Activated CD4-positive, alpha-beta T cell treated with anti-CD3 and anti-CD28 coated beads for 1 hour (primary cell): ENCODE measurements around the gene PIAS1.
"Not testable (repeated sequence)": the region's sequence is repeated elsewhere in the genome, so short reads cannot be mapped to it uniquely, and the experiment has no call there.

Experiments
- DNase-seq: peaks from one replicate; pipeline ENCODE4 v3.0.0-alpha.2; 2020

PIAS1 gene

GRCh38 chr15:68186671-68187397 is 132.7 kb downstream of the PIAS1 start:
- DNase-seq = no peak

DNA sequence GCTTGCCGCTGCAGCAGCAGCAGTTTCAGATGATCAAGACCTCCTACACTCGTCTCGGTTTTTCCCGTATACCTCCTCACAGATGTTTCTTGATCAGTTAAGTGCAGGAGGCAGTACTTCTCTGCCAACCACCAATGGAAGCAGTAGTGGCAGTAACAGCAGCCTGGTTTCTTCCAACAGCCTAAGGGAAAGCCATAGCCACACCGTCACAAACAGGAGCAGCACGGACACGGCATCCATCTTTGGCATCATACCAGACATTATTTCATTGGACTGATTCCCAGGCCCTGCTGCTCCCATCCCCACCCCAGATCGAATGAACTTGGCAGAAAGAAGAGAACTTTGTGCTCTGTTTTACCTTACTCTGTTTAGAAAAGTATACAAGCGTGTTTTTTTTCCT is 133.4 kb downstream of the PIAS1 start:
- no peak for DNase-seq

DNA sequence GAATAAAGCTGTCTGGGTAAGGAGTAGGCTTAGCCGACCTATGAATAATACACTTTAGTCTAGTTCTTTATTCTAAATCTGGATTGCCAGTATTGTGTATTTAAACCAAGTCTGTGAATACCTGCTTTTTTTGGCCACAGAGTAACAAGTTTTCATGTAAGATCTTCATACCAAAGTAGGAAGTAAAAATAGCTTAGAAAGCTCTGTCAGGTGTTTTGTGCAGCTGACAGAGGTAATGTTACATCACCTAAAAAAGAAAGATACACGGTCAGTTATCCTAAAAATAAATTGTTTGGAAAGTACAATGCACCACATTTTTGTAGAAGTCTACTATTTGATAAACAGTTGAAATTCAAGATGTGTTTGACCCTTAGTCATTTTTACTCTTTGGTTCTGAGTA is 134.5 kb downstream of the PIAS1 start:
- DNase-seq = no peak

- no peak for DNase-seq
These were observed 135.9 kb downstream of the PIAS1 start for GRCh38 chr15:68190048-68190447.

- no peak for DNase-seq
These were observed 137.4 kb downstream of the PIAS1 start for GRCh38 chr15:68191555-68191954.

GRCh38 chr15:68192117-68192516 is 138.0 kb downstream of the PIAS1 start:
- no peak for DNase-seq

DNA sequence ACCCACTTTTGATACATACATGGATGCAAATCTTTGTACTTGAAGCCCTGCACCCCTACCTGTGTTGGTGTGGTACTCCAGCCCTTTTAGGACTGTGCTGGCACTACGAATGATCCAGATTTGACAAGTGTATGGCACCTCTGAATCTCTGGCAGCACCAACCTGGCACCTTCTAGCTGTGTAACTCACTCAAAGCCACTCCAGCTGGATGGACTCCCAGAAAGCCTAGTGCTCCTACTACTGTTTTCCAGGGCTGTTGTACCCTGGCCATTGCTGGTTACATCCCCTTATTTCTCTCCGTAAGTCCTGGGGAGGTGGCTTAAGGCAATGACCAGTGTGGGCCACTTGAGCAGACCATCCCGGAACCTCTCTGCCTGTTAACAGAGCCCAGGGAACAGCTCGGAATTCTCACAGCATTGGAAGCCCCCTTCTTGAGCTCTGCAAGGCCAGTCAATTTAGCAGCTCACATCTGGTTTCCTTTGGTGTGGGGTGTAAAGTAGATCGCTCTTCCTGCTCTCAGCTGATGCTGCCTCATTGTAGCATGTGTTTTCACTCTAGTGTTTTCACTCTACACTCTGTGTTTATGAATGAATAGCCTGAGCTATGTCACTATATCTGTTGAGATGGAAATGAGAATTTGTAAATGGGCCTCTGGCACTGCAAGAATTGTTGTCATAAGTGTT is 138.8 kb downstream of the PIAS1 start:
- no peak for DNase-seq

DNA sequence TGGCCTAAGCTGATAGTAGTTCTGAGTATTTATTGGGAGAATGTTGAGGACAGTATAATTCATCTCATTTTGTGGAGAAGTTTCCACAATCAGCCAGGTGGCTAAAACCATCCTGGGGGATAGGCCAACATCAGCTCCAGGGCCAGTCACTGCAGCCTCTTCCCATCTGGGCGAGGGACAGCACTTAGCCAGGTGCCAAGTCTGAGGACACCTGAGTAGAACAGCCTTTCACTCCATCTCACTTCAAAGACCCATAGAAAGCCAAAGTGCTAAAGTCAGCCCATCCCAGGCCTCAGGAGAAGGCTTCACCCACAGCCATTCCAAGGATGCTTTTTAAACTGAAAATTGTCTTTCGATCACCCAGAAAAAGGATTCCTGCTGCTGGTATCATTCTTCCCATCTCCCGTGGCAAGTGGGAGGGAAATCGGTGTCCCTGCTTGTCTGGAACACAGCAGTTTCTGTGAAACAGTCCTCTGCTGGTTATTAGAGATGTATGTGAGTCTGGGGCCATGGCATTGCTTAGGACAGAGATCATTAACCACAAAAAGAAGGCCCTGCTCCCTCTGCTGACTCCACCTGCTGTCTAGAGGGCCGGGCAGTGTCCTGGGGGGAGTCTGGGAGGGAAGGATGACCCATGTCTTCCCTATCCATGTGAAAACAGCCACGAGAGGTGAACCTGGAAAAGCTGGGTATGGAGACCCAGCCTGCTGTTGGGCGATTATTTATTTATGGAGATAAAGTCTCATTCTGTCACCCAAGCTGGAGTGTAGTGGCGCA is 141.4 kb downstream of the PIAS1 start:
- DNase-seq = no peak

GRCh38 chr15:68196445-68197169 is 142.5 kb downstream of the PIAS1 start:
- no peak for DNase-seq

DNA sequence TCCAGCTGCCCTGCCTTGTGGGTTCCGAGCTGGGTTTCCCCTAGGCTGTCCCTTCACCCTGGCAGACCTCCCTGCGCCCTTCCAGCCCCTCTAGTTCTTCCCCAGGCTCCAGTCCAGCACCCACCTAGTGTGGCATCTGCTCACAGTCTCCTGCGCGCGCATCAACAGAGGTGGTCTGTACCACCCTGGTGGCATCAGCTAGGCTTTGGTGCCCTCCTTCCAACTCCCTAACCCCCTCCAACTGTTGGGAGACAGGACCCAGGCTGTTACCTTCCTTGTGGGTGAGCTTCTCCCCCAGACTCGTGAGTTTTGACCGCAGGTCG is 143.0 kb downstream of the PIAS1 start:
- no peak for DNase-seq

DNA sequence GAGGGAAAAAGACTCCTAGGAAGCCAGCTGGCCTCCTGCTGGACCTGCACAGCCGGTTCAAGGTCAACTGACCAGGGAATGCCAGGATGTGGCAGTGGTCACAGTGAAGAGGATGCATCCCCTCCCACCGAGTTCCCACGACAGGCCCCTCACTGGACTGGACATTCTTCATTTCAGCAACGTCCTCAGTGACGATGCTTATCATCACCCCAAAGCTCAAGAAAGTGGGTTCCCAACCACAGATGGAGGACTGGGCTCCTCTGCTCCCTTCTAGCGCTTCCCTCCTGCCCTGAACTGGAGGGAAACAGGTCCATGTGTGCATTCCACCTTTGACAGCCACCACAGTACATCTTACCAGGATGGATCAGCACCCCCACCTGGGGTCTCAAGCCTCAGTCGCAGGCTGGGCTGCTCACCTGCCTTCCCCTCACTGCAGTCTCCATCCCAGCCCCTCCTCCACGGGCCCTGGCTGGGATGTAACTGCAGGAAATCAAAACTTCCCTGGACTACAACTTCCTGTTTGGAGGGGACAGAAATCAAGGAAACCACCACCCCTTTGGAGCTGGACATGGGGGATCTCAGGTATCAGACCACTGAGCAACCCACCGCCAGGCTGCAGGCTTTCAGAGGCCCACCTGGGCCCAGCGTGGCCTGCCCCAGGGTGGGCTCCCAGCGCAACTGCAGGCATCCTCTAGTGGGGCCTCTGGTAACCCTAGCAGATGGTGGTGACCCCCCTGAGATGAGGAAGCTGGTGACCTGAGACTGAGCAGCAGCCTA is 143.7 kb downstream of the PIAS1 start:
- DNase-seq = no peak

DNA sequence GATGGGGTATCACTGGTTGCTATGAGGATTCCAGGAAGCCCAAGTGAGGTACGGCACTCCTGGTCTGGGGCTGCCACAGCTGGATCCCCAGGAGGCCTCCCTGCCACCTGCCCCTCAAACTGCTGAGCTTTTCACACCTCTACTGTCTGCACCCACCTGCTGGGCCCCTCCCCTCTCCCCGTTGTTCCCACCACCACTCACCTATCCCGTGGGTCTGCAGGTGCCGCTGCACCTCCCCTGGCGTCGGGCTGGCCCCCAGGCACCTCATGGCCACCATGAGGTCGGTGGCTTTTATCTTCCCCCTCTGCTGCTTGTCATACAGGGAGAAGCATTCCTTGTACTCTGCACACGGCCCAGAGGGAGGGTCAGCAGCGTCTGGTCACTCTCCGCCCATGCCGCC is 145.2 kb downstream of the PIAS1 start:
- no peak for DNase-seq

DNA sequence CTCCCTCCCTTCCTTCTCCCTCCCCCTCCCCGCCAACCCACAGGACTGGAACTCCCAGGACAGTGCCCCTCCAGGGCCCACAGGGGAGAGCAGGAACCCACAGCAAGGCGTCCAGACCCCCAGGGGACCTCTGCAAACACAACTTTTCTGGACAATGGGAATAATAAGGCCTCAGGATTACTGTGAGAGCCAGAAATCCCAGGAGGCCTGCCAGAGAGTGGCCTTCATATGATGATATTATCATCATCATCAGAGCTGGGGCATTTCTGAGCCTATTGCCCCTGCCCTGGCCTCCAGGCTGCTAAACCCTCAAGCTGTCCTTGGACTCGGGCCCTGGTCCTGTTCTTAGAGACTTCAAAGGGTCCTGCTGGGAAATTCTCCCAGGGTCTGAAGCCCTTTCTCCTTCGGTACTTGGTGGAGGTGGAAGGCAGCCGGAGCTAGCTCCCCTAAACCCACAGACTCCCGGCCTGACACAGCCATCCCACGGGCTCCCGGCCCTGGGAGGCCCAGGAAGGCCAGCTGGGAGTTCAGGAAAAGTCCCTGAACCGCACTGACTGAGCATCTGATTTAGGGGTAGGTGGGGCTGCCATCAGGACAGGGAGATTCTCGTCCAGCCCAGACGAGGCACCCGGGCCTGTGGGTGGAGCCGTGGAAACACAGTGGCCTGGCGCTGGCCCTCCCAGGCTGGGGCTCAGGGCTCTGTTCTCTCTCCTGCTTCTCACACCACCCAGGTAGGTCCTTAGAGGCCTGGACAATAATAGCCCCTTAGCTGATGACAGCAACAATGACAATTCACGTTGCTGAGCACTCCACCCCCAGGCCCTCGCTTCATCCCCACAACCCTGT is 146.1 kb downstream of the PIAS1 start:
- DNase-seq = no peak

GRCh38 chr15:68201153-68201878 is 147.2 kb downstream of the PIAS1 start:
- DNase-seq = no peak

DNA sequence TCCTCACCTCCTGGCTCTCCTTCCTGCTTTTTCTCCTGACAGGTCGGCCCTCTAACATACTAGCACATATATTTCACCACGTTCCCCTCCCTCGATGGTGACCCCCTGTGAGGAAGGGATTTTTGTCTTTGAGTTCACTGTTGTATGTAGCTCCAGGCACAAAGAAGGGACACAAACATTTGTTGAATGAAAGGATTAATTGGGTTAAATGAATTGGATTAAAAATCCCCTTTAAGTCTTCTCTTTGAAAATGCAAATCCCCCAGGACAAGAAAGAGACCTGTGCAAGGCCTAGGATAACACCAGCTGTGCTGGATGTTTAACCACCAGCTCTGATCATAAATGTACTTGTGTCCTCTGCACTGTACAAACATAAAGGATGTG is 147.8 kb downstream of the PIAS1 start:
- DNase-seq = no peak

GRCh38 chr15:68202994-68203393 is 148.9 kb downstream of the PIAS1 start:
- DNase-seq = not testable (repeated sequence)

DNA sequence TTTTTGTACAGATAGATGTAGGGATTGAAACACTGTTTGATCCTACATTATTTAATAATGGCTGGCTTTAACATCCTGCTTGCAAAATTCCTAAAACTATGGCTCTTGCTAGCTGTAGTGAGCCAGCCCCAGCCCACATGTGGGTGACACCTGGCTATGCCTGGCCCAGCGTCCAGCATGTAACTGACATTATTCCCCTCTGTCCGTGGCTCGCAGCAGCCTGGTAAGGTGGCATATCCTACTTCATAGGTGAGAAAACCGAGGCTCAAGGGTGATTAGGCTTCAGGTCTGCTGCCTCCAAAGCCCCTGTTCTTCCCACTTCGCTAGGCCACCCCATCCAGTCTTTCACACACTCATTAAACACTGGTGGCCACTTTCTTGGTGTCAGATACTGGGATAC is 149.4 kb downstream of the PIAS1 start:
- no peak for DNase-seq

DNA sequence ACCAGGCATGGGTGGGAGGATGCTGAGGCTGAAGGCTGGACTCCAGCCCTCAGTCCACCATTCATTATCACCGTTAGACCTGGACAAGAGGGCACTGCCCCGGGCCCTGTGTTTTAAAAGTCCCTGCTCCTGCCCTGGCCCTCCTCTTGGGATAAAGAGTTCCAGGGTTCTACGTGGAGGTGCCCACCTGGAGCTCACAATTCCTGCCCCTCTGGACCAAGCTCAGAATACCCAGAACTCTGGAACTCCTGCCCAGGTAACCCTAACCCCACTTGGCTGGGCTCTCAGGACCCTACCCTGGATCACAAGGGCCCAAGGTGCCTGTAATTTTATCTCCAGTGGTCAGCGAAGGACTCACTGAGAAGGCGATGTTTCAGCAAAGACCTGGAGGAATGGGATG is 149.8 kb downstream of the PIAS1 start:
- DNase-seq = no peak

GRCh38 chr15:68204361-68204760 is 150.2 kb downstream of the PIAS1 start:
- no peak for DNase-seq

DNA sequence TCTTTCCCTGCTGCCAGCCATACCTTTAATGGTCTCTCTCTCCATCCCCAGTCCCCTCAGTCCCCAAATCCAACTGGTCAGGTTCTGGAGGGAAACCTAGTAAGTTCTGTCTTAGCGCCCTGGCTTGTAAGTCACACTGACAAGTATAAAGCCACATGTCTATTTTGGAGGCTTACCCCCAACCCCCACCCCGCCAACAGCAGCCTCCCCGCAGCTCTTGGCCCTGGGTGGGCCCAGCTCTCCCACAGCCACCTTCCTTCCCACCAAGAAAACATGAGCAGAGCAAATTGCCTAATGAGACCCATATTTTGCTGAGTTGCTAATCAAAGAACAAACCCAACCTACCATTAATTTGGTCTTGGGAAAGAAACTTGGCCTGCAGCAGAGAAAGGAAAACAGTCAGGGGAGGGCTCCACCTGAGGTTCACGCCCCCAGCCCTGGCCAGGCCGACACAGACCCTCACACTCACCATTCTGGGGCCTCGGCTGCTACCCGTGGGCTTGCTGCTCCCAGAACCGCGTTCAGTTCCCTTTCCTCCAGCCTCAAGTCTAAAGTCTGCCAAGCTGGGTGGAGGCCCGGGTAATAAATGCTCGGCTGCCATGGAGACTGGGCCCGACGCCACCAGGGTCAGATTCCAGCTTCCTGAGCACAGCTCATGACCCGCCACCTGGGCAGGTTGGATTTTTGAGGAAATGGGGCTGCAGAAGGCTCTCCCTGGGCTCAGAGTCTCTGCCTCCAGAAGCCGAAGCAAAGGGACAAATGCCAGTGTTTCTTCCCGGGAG is 150.9 kb downstream of the PIAS1 start, which contains the start of gene CALML4:
Gene CALML4, minus strand, starts transcription at position 557 of the 782 bp plus-strand sequence. Its CDS starts 85 bp downstream, at position 472.
- DNase-seq = no peak
